DOHH2 (cell line): Measurements from ENCODE around the gene RTP3.

Experiments used
- CTCF ChIP-seq: fragments of 200-600 bp; sonication (generic); IDR thresholded peaks from one replicate; pipeline ENCODE4 v1.5.1; 2014; ENCODE audit warnings: antibody characterized with exemption, mild to moderate bottlenecking, low read depth, low read length; ENCODE audit not compliant: poor library complexity, severe bottlenecking
- EZH2phosphoT487 ChIP-seq: fragments of 200-600 bp; sonication (generic); IDR thresholded peaks from 2 replicates; pipeline ENCODE4 v1.6.1; 2017; ENCODE audit warnings: borderline replicate concordance, mild to moderate bottlenecking, antibody characterized with exemption, low read length, moderate library complexity, mixed read lengths

- no peak for TF ChIP-seq CTCF
- TF ChIP-seq EZH2phosphoT487: no peak
Measured at GRCh38 chr3:46492890-46493547, 4.8 kb upstream of the RTP3 start.
